ENCODE data around the gene TIMP3. TPM values are rescaled to one million over a fixed set of nuclear protein-coding genes. Genes with fewer than 3 reads are reported as not detected.
"Not testable (repeated sequence)": the region's sequence is repeated elsewhere in the genome, so short reads cannot be mapped to it uniquely, and the experiment has no call there.

The TIMP3 gene
- 418 and 924 TPM in 2 replicates for total RNA-seq

DNA sequence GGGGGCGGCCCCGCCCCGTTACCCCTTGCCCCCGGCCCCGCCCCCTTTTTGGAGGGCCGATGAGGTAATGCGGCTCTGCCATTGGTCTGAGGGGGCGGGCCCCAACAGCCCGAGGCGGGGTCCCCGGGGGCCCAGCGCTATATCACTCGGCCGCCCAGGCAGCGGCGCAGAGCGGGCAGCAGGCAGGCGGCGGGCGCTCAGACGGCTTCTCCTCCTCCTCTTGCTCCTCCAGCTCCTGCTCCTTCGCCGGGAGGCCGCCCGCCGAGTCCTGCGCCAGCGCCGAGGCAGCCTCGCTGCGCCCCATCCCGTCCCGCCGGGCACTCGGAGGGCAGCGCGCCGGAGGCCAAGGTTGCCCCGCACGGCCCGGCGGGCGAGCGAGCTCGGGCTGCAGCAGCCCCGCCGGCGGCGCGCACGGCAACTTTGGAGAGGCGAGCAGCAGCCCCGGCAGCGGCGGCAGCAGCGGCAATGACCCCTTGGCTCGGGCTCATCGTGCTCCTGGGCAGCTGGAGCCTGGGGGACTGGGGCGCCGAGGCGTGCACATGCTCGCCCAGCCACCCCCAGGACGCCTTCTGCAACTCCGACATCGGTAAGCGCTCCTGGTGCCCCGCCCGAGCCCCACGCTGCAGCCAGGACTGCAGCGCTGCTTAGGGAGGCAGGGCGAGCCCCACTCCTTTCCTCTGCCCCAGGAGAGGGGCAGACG lies at the start of gene TIMP3:
TSS of gene TIMP3 (plus strand) at position 169 of the 700 bp plus-strand sequence. CDS start at position 466, 297 bp downstream.
- TF ChIP-seq, protein P1, sequence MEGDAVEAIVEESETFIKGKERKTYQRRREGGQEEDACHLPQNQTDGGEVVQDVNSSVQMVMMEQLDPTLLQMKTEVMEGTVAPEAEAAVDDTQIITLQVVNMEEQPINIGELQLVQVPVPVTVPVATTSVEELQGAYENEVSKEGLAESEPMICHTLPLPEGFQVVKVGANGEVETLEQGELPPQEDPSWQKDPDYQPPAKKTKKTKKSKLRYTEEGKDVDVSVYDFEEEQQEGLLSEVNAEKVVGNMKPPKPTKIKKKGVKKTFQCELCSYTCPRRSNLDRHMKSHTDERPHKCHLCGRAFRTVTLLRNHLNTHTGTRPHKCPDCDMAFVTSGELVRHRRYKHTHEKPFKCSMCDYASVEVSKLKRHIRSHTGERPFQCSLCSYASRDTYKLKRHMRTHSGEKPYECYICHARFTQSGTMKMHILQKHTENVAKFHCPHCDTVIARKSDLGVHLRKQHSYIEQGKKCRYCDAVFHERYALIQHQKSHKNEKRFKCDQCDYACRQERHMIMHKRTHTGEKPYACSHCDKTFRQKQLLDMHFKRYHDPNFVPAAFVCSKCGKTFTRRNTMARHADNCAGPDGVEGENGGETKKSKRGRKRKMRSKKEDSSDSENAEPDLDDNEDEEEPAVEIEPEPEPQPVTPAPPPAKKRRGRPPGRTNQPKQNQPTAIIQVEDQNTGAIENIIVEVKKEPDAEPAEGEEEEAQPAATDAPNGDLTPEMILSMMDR (IDR thresholded peaks at IDR 0.05; ENCODE audit: insufficient read depth, low read depth, low read length): no peak
- H3K4me3 ChIP-seq (ENCODE audit: low read depth, low read length): peak within 1 kb of the TSS; percentile 80
- peak; percentile 92 for DNase-seq (ENCODE audit: low read depth)

DNA sequence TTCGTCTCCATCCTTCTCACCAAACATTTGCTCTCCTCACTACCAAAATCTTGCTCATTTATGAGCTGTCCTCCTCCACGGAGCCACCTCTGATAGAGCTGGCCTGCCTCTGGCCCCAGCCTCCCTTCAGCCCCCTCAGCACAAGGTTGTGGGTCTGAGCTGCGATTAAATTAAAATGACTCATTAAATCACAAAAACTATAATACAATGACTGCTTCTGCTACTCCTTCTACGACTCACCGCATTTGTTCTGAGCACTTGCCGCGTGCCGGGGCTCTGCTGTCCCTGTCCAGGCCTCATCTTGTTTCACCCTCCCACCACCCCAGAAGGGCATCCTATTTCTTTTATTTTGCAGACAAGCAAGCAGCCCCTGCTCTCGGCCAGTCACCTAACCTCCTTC lies 49.2 kb upstream of the TIMP3 start:
- no peak for DNase-seq (ENCODE audit: low read depth)
- no peak overlapping the region for H3K4me3 ChIP-seq (ENCODE audit: low read depth, low read length)
- TF ChIP-seq, protein P1 (IDR thresholded peaks at IDR 0.05; ENCODE audit: insufficient read depth, low read depth, low read length): no peak

DNA sequence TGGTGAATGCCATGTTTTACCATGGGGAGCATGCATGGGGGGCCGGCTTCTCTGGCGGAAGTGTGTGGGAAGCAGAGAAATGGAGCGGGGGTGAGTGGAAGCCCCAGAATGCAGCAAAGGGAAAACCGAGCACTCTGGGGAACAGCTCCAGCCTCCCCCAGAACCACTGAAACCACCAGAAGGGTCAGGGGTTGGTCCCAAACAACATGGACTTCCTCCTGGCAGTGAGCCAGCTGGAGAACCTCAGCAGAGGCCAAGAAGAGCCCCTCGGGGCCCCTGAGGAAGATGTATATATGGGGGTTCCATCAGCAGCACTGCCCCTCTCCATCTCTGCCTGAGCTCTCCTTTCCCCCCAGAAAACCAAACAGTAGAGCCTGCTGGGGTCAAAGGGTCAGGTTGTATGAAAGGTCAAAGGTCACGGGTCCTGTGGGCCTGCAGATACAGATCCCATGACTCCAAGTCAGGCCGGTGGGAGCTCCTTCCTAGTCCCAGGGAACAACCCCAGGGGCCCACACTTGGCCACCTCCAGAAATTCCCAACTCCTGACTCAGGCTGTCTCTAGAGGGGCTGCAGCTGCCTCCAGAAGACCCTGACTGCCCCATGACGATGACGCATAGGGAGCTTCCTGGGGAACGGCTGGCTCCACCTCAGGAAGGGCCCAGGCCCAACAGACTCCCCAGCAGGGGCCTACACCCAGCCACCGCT lies 48.5 kb upstream of the TIMP3 start:
- peak; percentile 70 for DNase-seq (ENCODE audit: low read depth)
- TF ChIP-seq, protein P1 (IDR thresholded peaks at IDR 0.05; ENCODE audit: insufficient read depth, low read depth, low read length): no peak
- no peak overlapping the region for H3K4me3 ChIP-seq (ENCODE audit: low read depth, low read length)

DNA sequence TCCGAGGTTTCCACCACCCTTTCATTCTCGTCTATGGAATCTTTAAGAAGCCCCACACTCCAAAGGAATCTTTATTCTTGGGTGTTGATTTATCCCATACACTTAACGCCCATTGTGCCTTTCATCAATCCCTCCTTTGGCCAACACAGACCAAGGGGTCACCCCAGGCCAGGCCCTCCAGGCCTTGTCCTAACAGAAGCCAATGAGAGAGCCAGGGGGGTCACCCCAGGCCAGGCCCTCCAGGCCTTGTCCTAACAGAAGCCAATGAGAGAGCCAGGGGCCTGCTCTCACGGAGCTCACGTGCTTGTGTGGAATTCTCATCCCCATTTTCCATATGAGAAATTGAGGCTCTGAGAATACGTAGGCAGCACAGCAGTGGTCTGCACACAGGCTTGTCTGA lies 47.9 kb upstream of the TIMP3 start:
- TF ChIP-seq, protein P1 (IDR thresholded peaks at IDR 0.05; ENCODE audit: insufficient read depth, low read depth, low read length): no peak
- DNase-seq (ENCODE audit: low read depth): no peak
- H3K4me3 ChIP-seq (ENCODE audit: low read depth, low read length): no peak overlapping the region

DNA sequence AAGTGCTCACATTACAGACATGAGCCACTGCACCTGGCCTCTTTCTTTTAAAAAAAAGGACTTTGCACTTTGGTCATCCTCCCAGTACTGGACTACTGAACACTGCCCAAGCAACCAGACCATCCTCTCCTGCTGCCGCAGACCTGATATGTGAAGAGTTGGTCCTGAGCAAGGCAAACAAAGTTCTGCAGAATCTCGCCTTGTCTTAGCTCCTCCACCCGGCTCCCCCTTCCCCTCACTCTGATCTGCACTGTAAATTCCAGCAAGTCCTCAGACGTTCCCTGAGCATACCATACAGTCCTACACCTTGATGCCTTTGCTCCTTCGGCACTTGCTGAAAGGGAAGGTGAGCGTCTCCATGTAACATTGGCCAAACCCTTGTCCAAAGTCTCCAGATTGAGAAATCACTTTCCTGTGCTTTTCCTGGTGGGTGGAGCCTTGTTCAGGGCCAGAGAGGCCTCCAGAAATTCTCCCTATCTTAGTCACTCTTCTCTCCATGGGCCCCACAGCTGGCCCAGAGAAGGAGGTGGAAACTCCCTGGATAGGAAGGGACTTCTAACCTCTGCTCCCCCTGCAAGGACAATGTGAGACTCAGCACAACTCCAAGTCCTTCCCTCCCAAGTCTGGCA lies 47.0 kb upstream of the TIMP3 start:
- TF ChIP-seq, protein P1 (IDR thresholded peaks at IDR 0.05; ENCODE audit: insufficient read depth, low read depth, low read length): no peak
- peak; percentile 53 for DNase-seq (ENCODE audit: low read depth)
- H3K4me3 ChIP-seq (ENCODE audit: low read depth, low read length): no peak overlapping the region

DNA sequence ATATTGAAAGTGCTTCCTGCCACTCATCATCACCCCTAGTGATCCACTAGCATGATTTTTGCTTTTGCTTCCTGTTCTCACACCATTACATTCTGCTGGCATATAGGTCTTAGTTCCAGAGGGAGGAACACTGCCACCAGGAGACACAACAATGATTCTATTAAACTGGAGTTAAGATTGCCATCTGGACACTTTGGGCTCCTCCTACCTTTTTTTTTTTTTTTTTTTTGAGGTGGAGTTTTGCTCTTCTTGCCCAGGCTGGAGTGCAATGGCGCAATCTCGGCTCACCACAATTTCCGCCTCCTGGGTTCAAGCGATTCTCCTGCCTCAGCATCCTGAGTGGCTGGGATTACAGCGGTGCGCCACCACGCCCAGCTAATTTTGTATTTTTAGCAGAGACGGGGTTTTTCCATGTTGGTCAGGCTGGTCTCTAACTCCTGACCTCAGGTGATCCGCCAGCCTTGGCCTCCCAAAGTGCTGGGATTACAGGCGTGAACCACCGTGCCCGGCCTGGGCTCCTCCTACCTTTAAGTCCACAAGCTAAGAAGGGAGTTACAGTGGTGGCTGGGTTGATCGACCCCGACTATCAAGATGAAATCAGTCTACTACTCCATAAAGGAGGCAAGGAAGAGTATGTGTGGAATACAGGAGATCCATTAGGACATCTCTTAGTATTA lies 44.3 kb upstream of the TIMP3 start:
- H3K4me3 ChIP-seq (ENCODE audit: low read depth, low read length); DNase-seq (ENCODE audit: low read depth): not testable (repeated sequence)

Measured in fibroblast of villous mesenchyme (primary cell).